Stimulated activated naive CD8-positive, alpha-beta T cell treated with anti-CD3 and anti-CD28 coated beads, Interleukin-15, Interleukin-2, amounts not matched to agents 100 ng/mL and 50 ng/mL, for 24 hours (primary cell): ENCODE data around the gene CDH15.

Source experiments
- H3K27ac Mint-ChIP-seq: one replicate; pipeline ENCODE4 v1.8.0; 2021; ENCODE audit warnings: mild to moderate bottlenecking, mixed read lengths
- H3K27me3 Mint-ChIP-seq: one replicate; pipeline ENCODE4 v1.8.0; 2021; ENCODE audit warnings: mixed read lengths
- H3K36me3 Mint-ChIP-seq: one replicate; pipeline ENCODE4 v1.8.0; 2021; ENCODE audit warnings: low read depth, mixed read lengths
- H3K4me1 Mint-ChIP-seq: one replicate; pipeline ENCODE4 v1.8.0; 2021; ENCODE audit warnings: low read depth, mixed read lengths
- H3K4me3 Mint-ChIP-seq: one replicate; pipeline ENCODE4 v1.8.0; 2021; ENCODE audit warnings: mild to moderate bottlenecking, mixed read lengths
- H3K9me3 Mint-ChIP-seq: one replicate; pipeline ENCODE4 v1.8.0; 2021; ENCODE audit warnings: mixed read lengths

The CDH15 gene

DNA sequence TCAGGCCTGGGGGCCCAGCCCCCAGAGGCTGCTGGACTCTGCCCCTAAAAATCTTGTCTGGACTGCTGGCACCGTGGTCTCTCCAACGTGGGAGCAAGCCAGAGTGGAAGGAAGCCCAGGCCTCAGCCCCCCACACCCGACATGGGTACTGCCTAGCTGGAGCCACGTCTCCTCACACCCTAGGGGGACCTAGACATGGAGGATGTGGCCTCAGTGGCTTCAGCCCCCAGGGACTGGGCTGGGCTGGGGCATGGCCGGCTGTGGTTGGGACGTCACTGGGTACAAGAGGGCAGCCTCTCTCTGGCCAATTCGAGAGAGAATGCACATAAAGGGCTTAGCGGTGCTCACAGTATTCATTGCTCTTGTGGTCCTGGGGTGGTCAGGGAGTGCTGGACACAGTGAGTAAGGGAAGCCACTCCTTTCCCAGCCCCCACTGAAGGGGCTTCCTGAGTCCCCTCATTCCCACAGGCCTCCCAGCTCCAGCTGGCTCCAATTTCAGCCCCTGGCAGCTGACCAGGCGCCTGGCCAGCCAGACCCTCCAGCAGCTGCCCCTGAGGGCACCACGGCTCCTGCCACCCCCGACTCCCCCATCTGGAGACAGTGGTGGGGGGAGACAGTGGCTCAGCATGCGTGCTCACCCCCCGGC is 1.1 kb downstream of the CDH15 start:
- H3K27me3 Mint-ChIP-seq = no peaks in the 10 kb centered on the region

DNA sequence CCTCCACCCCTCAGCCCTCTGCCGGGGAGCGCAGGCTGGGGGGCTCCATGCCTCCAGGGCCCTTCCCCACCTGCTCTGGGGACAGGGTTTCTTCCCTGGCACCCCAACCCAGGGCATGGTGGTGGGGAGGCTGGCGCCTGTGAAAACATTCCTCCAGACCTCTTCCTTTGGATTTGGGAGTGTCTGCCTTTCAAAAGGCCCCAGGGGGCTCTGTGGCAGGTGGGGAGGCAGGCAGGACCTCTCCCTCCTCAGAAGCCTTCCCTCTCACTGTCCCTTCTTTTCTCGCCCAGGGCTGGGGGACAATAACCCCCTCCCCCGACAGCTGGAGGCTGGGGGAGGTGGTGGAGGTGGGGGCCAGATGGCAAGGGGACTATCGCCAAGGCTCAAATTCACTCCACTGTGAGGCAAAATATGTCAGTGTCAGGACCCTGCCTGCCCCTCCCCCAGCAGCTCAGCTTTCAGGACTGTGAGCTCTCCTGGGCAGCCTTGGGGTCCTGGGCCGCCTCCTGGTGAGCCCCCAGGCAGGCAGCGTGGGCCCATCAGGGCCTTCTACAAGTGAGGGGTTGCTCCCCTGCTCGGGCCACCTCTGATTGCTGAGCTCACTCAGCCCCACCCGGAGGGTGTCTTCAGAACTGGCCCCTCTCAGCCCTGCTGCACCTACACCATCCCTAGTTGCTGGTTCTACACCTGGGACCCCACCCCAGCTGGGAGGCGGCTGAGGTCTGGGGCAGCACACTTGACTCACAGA is 1.8 kb downstream of the CDH15 start:
- Mint-ChIP-seq H3K36me3 (no peaks in the 10 kb centered on the region), H3K4me3 (no peak overlapping the region)

More for the DNA sequence above, 1.1 kb downstream of the CDH15 start:
- Mint-ChIP-seq H3K9me3 (no peaks in the 10 kb centered on the region), H3K27ac (no peak overlapping the region), H3K4me3 (no peak overlapping the region), H3K36me3 (no peaks in the 10 kb centered on the region), H3K4me1 (peaks cover 6% of the 10 kb centered on the region)

DNA sequence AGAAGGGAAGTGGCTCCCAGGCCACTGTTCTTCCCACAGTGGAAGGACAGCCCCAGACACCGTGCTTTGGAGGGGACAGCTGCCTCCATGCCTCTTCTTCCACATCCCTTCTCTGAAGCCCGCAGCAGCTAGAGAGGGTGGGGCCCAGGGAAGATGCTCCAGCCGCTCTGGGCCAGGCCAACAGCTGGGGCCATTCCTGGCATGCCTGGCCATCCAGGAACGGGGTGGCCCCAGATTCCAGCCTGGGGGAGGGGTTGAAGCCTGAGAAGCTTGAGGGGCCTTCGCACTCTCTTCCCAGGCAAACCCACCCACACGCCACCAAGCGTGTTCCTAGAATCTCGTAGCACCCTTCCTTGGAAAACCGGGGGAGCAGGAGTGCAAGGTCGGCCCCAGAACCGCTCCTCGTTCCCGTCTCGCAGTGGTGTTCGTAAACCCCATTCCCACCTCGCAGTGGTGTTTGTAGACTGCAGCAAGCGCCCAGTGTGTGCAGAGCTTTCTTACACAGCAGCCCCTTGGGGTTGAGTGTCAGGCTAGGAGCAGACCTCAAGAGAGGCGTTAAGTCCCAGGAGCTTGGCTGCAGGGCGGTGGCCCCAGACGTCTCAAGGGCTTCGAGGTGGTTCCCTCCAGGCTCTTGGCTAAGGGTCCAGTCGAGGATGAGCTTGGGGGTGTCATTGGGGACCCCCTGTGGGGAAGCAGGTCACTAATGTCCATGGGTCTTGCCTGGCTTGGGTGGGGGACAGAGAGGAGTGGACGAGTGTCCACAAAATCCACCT is 2.7 kb downstream of the CDH15 start:
- Mint-ChIP-seq H3K9me3 (no peaks in the 10 kb centered on the region), H3K4me3 (no peak overlapping the region), H3K36me3 (no peaks in the 10 kb centered on the region), H3K4me1 (peaks cover 6% of the 10 kb centered on the region), H3K27me3 (no peaks in the 10 kb centered on the region), H3K27ac (no peak overlapping the region)

More for the DNA sequence above, 1.8 kb downstream of the CDH15 start:
- no peaks in the 10 kb centered on the region for H3K27me3 Mint-ChIP-seq
- H3K9me3 Mint-ChIP-seq = no peaks in the 10 kb centered on the region
- no peak overlapping the region for H3K27ac Mint-ChIP-seq
- H3K4me1 Mint-ChIP-seq = peaks cover 6% of the 10 kb centered on the region

DNA sequence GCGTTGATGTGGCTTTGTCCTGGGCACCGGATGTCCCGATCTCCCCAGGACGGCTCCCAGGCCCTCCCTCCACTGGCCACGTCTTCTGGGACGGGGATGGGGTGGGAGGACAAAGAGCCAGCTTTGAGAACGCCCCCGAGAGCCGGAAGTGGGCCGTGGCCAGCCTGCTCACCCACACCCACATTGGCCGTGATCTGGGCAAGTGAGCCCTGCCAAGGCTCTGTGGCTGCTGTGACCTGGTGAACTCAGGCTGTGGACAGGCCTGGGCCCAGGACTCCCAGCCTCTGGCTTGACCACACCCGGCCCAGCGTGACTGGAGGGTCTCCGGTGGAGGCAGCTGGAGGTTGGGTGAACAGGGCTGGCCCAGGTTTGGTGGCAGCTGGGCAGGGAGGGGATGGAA is 3.3 kb downstream of the CDH15 start:
- Mint-ChIP-seq H3K27ac (no peak overlapping the region), H3K27me3 (no peaks in the 10 kb centered on the region), H3K4me3 (no peak overlapping the region), H3K36me3 (no peaks in the 10 kb centered on the region), H3K9me3 (no peaks in the 10 kb centered on the region), H3K4me1 (peaks cover 6% of the 10 kb centered on the region)

DNA sequence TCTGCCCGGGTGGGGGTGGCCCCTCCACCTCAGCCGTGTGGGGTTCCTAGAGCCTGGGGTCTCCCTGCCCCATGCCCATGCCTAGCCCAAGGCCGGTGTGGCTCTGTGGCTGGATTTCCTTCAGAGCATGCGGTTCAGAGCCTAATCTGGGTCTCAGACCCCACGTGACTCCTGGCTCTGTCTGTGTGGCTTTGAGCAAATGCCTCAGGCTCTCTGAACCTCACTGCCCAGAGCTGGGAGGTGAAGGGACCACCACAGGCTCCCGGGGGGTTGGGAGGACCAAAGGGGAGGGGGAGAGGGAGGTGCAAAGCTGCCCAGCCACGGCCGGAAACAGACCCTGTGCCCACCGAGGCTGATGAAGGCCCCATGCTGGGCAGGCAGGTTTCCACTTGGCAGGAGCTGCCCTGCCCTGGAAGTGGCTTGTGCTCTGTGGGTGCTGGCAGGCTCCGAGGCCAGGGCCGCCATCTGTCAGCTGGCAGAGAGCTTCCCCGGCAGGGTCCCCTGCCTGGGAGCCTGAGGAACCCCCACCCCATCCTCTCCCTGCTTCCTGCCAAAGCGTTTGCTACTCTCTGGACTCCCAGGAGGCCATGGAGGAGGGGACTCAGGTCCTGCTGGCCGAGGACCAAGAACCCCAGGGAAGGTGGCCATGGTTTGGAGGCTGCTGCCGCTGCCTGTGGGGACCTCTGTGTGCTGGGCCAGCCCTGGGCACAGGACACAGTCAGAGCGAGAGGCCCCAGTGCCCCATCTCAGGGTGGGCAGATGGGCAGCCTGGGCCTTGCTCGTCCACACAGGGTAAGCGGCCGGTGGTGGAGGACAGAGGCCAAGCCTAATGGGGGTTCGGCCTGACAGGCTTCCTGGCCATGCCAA is 4.0 kb downstream of the CDH15 start:
- no peaks in the 10 kb centered on the region for H3K9me3 Mint-ChIP-seq
- no peak overlapping the region for H3K27ac Mint-ChIP-seq
- H3K4me3 Mint-ChIP-seq = no peak overlapping the region
- no peaks in the 10 kb centered on the region for H3K27me3 Mint-ChIP-seq
- peaks cover 5% of the 10 kb centered on the region for H3K4me1 Mint-ChIP-seq
- H3K36me3 Mint-ChIP-seq = no peaks in the 10 kb centered on the region

DNA sequence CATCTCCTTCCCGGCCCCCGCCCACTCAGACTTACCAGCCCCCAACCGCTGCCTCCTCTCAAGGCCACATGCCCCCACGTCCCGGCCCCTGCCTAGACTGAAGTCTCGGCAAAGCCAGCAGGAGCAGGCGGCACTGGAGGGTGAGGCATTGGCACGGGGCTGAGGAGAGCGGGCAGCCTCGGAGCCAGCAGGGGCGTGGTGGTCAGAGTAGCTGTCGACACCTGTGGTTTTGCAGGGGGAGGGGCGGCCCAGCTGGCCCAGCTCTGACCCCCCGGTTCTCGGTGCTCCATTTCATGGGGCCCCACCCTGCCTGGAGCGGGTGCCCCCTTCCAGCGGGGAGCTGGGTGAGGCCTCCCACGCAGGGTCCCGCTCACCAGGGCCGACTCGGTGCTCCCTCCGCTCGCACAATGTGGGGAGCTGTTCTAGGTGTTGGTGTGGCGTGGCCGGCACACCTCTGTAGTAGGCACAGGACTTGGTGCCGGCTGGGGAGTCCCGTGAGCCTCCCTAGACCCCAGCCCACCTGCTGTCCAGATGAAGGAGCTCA is 4.7 kb downstream of the CDH15 start:
- no peaks in the 10 kb centered on the region for H3K27me3 Mint-ChIP-seq
- no peaks in the 10 kb centered on the region for H3K36me3 Mint-ChIP-seq
- H3K9me3 Mint-ChIP-seq = no peaks in the 10 kb centered on the region

DNA sequence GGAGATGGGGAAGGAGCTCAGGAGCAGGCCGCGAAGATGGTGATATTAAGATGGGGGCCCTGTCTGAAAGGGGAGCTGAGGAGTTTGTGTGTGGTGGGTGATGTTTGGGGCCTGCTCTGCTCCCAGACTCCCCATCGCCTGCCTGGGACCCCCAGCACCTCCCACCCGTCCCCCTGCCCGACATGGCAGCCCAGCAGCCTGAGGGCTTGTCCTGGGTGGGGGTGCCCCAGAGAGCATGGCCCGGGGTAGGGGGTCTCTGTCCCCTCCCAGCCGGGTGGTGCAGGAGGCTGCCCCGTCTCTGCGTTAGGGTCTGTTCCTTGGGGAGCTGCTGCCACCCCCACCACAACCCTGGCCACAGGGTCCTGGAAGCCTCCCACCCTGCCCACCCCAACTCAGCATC is 5.2 kb downstream of the CDH15 start:
- Mint-ChIP-seq H3K4me1 (no peaks in the 10 kb centered on the region), H3K27ac (no peak overlapping the region), H3K27me3 (no peaks in the 10 kb centered on the region), H3K36me3 (no peaks in the 10 kb centered on the region), H3K4me3 (no peak overlapping the region), H3K9me3 (no peaks in the 10 kb centered on the region)

More for the DNA sequence above, 4.7 kb downstream of the CDH15 start:
- H3K27ac Mint-ChIP-seq = no peak overlapping the region
- H3K4me1 Mint-ChIP-seq = no peaks in the 10 kb centered on the region
- no peak overlapping the region for H3K4me3 Mint-ChIP-seq

DNA sequence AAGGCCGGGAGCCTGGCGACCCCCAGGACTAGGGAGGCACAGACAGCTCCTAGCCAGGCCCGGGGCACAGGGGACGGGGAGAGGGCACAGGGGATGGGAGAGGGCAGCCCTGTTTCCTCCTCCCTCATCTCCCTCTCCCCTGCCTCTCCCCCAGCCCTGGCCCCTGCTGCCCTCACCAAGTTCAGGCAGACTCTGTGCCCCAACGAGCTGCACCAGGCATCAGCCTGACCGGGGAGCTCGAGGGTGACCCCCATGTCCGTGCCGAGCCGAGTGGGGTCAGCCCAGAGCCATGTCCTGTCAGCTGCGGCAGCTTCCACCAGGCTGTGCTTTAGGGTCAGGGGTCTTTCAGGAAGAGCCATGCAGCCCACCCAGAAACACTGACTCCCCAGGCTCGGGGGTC is 6.0 kb downstream of the CDH15 start:
- H3K27me3 Mint-ChIP-seq = no peaks in the 10 kb centered on the region
- H3K4me3 Mint-ChIP-seq = no peak overlapping the region
- H3K4me1 Mint-ChIP-seq = no peaks in the 10 kb centered on the region
- no peaks in the 10 kb centered on the region for H3K9me3 Mint-ChIP-seq
- H3K27ac Mint-ChIP-seq = no peak overlapping the region
- H3K36me3 Mint-ChIP-seq = no peaks in the 10 kb centered on the region

DNA sequence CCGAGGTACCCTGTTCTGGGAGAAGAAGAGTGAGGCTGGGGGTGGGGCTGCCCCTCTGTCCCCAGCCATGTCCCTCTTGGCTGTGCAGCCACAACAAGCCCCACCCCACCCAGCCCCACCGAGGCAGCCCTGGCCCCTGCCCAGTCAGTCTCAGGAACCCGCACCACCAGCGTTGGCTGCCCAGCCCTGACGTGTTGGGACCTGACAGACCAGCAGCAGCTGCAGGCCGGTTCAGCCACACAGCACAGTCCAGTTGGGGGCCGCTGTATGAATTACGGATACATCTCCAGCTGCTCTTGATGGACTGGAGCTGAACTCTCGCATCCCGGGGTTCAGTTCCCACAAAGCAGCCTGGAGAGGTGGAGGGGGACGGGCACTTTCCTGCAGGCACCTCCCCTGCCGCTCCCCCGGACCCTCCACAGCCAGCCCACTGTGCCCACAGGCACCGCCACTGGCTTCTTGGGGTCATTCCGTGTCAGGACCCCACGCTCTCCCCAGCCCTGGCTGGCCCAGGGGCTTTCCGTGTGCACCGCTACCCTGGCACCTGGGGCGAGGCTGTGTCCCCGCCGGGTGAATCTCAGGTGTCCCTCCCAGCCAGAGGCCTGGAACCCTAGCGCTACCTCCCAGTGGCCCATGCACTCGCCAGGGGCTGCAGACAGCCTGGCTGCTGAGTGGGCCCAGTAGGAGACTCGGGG is 7.1 kb downstream of the CDH15 start:
- H3K9me3 Mint-ChIP-seq = no peaks in the 10 kb centered on the region
- no peaks in the 10 kb centered on the region for H3K36me3 Mint-ChIP-seq
- no peaks in the 10 kb centered on the region for H3K4me1 Mint-ChIP-seq
- H3K4me3 Mint-ChIP-seq = no peak overlapping the region
- no peaks in the 10 kb centered on the region for H3K27me3 Mint-ChIP-seq
- no peak overlapping the region for H3K27ac Mint-ChIP-seq

DNA sequence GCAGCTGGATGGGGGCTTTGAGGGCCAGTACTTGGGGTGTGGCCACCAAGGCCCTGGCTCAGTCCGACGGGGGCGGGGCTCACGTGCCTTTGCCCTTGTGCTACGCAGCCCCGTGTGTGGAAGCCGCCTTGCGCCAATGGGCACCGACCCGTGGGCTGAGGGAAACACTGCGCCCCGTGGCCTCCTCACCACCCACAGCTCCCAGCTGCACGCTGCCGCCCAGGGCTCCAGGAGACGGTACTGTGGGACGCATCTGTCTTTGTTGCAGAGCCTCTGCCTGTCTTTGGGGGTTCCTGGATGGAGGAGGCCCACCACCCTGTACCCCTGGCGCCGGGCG is 7.6 kb downstream of the CDH15 start:
- Mint-ChIP-seq H3K4me3 (no peak overlapping the region), H3K36me3 (no peaks in the 10 kb centered on the region), H3K27ac (no peak overlapping the region), H3K4me1 (no peaks in the 10 kb centered on the region), H3K27me3 (no peaks in the 10 kb centered on the region), H3K9me3 (no peaks in the 10 kb centered on the region)

DNA sequence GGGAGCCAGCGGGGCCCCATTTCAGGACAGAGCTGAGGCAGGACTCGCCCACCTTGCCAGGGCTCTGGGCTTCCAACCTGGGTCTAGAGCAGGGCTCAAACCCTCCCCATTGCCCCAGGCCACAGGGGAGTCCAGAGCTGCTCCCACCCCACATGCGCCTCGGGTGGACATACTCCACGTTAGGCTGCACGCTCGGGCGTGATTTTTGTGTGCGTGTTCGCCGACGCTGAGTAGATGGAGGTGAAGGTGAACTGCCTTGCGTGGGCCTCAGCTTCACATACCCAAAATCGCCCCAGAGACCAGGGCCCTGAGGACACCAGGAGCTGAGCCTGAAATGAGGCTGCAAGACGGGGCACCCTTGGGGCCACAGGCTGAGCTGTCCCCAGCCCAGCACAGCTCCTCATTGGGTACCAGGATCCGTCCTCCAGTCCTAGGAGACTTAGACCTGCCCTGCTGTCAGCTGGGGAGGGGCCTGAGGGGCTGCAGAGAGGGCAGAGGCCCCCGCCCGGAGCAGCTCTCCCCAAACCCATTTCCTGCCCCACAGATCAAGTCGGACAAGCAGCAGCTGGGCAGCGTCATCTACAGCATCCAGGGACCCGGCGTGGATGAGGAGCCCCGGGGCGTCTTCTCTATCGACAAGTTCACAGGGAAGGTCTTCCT is 8.2 kb downstream of the CDH15 start:
- no peaks in the 10 kb centered on the region for H3K4me1 Mint-ChIP-seq
- no peak overlapping the region for H3K4me3 Mint-ChIP-seq
- no peaks in the 10 kb centered on the region for H3K27me3 Mint-ChIP-seq

DNA sequence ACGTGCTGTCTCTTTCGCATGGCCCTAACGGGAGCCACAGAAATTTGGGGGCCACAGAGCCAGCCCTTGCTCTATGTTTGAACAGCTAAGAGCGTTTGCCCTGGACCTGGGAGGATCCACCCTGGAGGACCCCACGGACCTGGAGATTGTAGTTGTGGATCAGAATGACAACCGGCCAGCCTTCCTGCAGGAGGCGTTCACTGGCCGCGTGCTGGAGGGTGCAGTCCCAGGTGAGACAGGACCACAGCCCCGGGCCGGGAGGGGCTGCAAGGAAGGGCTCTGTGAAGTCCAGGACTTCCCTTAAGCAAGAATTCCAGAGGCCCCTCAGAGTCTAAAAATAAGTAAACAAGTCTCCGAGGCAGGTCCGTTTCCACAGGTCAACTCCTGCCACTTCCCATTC is 11.9 kb downstream of the CDH15 start:
- H3K27ac Mint-ChIP-seq = no peak overlapping the region
- no peaks in the 10 kb centered on the region for H3K27me3 Mint-ChIP-seq
- H3K4me1 Mint-ChIP-seq = no peaks in the 10 kb centered on the region
- H3K9me3 Mint-ChIP-seq = no peaks in the 10 kb centered on the region
- H3K4me3 Mint-ChIP-seq = no peak overlapping the region
- H3K36me3 Mint-ChIP-seq = no peaks in the 10 kb centered on the region

More for the DNA sequence above, 8.2 kb downstream of the CDH15 start:
- Mint-ChIP-seq H3K36me3 (no peaks in the 10 kb centered on the region), H3K9me3 (no peaks in the 10 kb centered on the region), H3K27ac (no peak overlapping the region)

DNA sequence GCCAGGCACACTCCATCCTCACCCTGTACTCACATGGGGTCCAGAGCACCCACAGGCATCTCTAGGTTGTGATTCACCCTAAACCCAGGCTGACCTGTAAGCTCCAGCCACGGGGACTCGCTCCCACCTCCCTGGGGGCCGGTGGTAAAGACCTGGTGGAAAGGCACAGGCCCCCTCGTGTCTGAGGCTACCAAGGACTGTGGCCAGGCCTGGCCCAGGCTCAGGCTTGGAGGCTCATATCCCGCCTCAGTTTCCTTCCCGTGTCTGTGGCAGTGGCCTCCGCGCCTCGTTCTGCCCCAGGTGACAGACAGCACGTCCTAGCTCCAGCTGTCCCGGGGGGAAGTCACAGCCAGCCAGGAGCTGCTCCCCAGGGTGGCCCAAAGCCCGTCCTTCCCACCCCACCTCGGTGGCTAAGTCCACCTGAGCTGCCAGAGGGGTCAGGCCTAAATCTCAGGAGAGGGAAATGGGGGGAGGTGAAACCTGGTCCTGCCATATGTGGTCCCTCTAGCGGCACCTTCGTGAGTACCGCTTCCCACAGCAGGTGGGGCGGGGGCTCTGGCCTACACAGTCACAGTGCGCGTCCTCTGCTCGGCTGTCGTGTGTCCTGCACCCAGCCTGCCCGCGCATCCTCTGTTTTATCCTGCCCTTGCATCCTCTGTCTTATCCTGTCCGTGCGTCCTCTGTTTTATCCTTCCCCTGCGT is 12.6 kb downstream of the CDH15 start:
- Mint-ChIP-seq H3K27ac (no peak overlapping the region), H3K4me1 (no peaks in the 10 kb centered on the region), H3K9me3 (no peaks in the 10 kb centered on the region), H3K36me3 (no peaks in the 10 kb centered on the region), H3K4me3 (no peak overlapping the region), H3K27me3 (no peaks in the 10 kb centered on the region)
